GM21367 (cell line): ENCODE data around the gene DOK6.

Experiments
- ATAC-seq: cut with Tn5 transposase; IDR thresholded peaks from one replicate; pipeline ENCODE4 v1.9.1; 2021; ENCODE audit not compliant: unreplicated experiment

Gene DOK6

GRCh38 chr18:69680123-69680522 is 279.4 kb downstream of the DOK6 start:
- no peak for ATAC-seq

GRCh38 chr18:69683176-69683575 is 282.5 kb downstream of the DOK6 start:
- ATAC-seq: no peak

GRCh38 chr18:69684789-69685188 is 284.1 kb downstream of the DOK6 start:
- ATAC-seq: no peak

- ATAC-seq: no peak
These were observed 286.2 kb downstream of the DOK6 start for GRCh38 chr18:69686861-69687260.

GRCh38 chr18:69689121-69689759 is 288.6 kb downstream of the DOK6 start:
- no peak for ATAC-seq

GRCh38 chr18:69691008-69691760 is 290.5 kb downstream of the DOK6 start:
- ATAC-seq: peak; percentile 58

- ATAC-seq: no peak
These were observed 296.4 kb downstream of the DOK6 start for GRCh38 chr18:69697069-69697468.

- no peak for ATAC-seq
These were observed 297.0 kb downstream of the DOK6 start for GRCh38 chr18:69697689-69698088.

GRCh38 chr18:69701305-69701704 is 300.6 kb downstream of the DOK6 start:
- ATAC-seq: no peak

GRCh38 chr18:69703461-69703860 is 302.8 kb downstream of the DOK6 start:
- ATAC-seq: no peak

GRCh38 chr18:69705987-69706386 is 305.3 kb downstream of the DOK6 start:
- no peak for ATAC-seq

- no peak for ATAC-seq
These were observed 308.2 kb downstream of the DOK6 start for GRCh38 chr18:69708844-69709243.

- no peak for ATAC-seq
These were observed 314.6 kb downstream of the DOK6 start for GRCh38 chr18:69715191-69715795.

- no peak for ATAC-seq
These were observed 316.9 kb downstream of the DOK6 start for GRCh38 chr18:69717586-69717985.

GRCh38 chr18:69718912-69719547 is 318.3 kb downstream of the DOK6 start:
- ATAC-seq: no peak

- ATAC-seq: no peak
These were observed 319.7 kb downstream of the DOK6 start for GRCh38 chr18:69720422-69720821.

GRCh38 chr18:69723434-69723833 is 322.7 kb downstream of the DOK6 start:
- ATAC-seq: no peak

GRCh38 chr18:69725009-69725408 is 324.3 kb downstream of the DOK6 start:
- ATAC-seq: no peak

GRCh38 chr18:69725855-69726508 is 325.3 kb downstream of the DOK6 start:
- ATAC-seq: no peak

- ATAC-seq: no peak
These were observed 327.4 kb downstream of the DOK6 start for GRCh38 chr18:69727912-69728572.

GRCh38 chr18:69730664-69731063 is 330.0 kb downstream of the DOK6 start:
- no peak for ATAC-seq
